Lower lobe of right lung (tissue), 2 donors: Measurements from ENCODE around the gene LTBP1. TPM values are rescaled to one million over a fixed set of nuclear protein-coding genes. Genes with fewer than 3 reads are reported as not detected.

Source experiments
- ATAC-seq, 2 donors: fragments of 200-7000 bp; cut with Tn5 transposase; one replicate each; pipeline ENCODE4 v1.9.1; 2020 to 2022; ENCODE audit warnings: mild to moderate bottlenecking in 2 of 2, moderate library complexity in 2 of 2
- DNase-seq: peaks from one replicate; pipeline ENCODE4 v3.0.0-alpha.2; 2020
- H3K27ac ChIP-seq: fragments of 200-600 bp; one replicate; pipeline ENCODE4 v1.8.0; 2022
- H3K27me3 ChIP-seq: fragments of 200-600 bp; one replicate; pipeline ENCODE4 v1.8.0; 2022; ENCODE audit warnings: low read depth
- H3K36me3 ChIP-seq: fragments of 200-600 bp; one replicate; pipeline ENCODE4 v1.8.0; 2022; ENCODE audit warnings: mild to moderate bottlenecking
- H3K4me1 ChIP-seq: fragments of 200-600 bp; one replicate; pipeline ENCODE4 v1.8.0; 2022
- H3K4me3 ChIP-seq: fragments of 200-600 bp; one replicate; pipeline ENCODE4 v1.8.0; 2022; ENCODE audit warnings: mild to moderate bottlenecking
- H3K9me3 ChIP-seq: fragments of 200-600 bp; one replicate; pipeline ENCODE4 v1.8.0; 2022
- intact Hi-C: fragments of 100-400 bp; cut with DNase I; formaldehyde crosslinking; loops from one replicate; pipeline ENCODE4 v1.11.0; 2022
- long read RNA-seq: library from polyadenylated mRNA; unstranded; transcript quantifications from one replicate; pipeline ENCODE4 v2.0.0, GENCODE V29; 2021
- total RNA-seq: library from RNA; stranded (reverse); fragmentation: NEBNext Ultra II Directional; extraction: Animal tissue kit (Norgen Biotek cat#: 25700); gene quantifications from one replicate; pipeline ENCODE4 v1.2.1, GENCODE V29; 2021
- TF ChIP-seq, protein P1 (sequence below): fragments of 200-600 bp; IDR thresholded peaks from one replicate; pipeline ENCODE4 v1.8.0; 2022; ENCODE audit warnings: antibody characterized with exemption, mild to moderate bottlenecking
- donor health status: DM: no; HTN: yes; CAD: no; lungs with severe emphysema.

Gene LTBP1, protein sequence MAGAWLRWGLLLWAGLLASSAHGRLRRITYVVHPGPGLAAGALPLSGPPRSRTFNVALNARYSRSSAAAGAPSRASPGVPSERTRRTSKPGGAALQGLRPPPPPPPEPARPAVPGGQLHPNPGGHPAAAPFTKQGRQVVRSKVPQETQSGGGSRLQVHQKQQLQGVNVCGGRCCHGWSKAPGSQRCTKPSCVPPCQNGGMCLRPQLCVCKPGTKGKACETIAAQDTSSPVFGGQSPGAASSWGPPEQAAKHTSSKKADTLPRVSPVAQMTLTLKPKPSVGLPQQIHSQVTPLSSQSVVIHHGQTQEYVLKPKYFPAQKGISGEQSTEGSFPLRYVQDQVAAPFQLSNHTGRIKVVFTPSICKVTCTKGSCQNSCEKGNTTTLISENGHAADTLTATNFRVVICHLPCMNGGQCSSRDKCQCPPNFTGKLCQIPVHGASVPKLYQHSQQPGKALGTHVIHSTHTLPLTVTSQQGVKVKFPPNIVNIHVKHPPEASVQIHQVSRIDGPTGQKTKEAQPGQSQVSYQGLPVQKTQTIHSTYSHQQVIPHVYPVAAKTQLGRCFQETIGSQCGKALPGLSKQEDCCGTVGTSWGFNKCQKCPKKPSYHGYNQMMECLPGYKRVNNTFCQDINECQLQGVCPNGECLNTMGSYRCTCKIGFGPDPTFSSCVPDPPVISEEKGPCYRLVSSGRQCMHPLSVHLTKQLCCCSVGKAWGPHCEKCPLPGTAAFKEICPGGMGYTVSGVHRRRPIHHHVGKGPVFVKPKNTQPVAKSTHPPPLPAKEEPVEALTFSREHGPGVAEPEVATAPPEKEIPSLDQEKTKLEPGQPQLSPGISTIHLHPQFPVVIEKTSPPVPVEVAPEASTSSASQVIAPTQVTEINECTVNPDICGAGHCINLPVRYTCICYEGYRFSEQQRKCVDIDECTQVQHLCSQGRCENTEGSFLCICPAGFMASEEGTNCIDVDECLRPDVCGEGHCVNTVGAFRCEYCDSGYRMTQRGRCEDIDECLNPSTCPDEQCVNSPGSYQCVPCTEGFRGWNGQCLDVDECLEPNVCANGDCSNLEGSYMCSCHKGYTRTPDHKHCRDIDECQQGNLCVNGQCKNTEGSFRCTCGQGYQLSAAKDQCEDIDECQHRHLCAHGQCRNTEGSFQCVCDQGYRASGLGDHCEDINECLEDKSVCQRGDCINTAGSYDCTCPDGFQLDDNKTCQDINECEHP (N-terminal part only)
- 34.7 TPM for total RNA-seq
- long read RNA-seq, partial matches to known transcripts, result 15 of 23 reads
- long read RNA-seq, other reads (novel, unspliced or antisense), result 8 of 23 reads

DNA sequence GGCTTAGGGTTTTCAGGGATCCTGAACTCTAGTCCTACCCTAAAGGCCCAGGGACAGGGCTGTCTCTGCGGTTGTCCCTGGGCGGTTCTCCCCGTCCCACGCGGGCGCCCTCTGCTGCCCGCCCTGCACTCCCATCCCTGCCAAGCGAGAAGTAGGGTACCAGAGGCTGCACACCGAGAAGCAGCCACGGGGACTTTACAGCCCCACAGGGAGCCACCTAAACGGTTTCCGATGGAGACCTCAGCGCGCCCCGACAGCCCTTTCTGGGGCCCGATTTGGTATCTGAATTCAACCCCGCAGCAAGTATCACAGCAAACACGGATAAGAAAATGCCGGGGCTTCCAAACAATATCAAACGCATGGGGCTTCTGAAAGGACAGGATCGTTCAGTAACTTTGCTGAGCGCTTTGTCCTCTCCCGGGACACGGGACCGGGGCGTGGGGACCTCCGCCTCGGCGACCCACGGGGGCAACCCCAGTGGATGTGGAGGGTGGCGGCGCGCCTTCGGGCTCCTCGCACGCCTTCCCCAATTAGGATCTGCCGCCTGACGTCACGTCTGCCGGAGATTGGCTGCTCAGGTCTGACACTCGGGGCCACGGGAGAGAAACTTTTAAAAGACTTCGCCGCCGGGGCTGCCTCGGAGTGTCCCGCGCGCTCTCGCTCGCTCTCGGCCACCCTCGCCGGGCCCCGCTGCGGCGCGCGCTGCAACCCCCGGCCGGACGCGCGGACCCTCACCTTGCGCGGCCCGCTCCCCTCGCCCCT, at the start of gene LTBP1:
Gene LTBP1, plus strand, starts transcription at position 640 of the 762 bp plus-strand sequence. CDS start 372 bp downstream, outside the sequence.
- intact Hi-C loops, result no loop called here
- Histone ChIP-seq H3K4me1 (peaks cover 3% of the 10 kb centered on the region), H3K36me3 (no peaks in the 10 kb centered on the region), H3K27me3 (peaks cover 18% of the 10 kb centered on the region), H3K27ac (peak within 1 kb of the TSS; percentile 36), H3K9me3 (no peaks in the 10 kb centered on the region), H3K4me3 (peak within 1 kb of the TSS; percentile 76)
- TF ChIP-seq, protein P1, sequence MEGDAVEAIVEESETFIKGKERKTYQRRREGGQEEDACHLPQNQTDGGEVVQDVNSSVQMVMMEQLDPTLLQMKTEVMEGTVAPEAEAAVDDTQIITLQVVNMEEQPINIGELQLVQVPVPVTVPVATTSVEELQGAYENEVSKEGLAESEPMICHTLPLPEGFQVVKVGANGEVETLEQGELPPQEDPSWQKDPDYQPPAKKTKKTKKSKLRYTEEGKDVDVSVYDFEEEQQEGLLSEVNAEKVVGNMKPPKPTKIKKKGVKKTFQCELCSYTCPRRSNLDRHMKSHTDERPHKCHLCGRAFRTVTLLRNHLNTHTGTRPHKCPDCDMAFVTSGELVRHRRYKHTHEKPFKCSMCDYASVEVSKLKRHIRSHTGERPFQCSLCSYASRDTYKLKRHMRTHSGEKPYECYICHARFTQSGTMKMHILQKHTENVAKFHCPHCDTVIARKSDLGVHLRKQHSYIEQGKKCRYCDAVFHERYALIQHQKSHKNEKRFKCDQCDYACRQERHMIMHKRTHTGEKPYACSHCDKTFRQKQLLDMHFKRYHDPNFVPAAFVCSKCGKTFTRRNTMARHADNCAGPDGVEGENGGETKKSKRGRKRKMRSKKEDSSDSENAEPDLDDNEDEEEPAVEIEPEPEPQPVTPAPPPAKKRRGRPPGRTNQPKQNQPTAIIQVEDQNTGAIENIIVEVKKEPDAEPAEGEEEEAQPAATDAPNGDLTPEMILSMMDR, result peak; percentile 72
- peak; percentile 89 to 93 for ATAC-seq
- peak; percentile 69 for DNase-seq

DNA sequence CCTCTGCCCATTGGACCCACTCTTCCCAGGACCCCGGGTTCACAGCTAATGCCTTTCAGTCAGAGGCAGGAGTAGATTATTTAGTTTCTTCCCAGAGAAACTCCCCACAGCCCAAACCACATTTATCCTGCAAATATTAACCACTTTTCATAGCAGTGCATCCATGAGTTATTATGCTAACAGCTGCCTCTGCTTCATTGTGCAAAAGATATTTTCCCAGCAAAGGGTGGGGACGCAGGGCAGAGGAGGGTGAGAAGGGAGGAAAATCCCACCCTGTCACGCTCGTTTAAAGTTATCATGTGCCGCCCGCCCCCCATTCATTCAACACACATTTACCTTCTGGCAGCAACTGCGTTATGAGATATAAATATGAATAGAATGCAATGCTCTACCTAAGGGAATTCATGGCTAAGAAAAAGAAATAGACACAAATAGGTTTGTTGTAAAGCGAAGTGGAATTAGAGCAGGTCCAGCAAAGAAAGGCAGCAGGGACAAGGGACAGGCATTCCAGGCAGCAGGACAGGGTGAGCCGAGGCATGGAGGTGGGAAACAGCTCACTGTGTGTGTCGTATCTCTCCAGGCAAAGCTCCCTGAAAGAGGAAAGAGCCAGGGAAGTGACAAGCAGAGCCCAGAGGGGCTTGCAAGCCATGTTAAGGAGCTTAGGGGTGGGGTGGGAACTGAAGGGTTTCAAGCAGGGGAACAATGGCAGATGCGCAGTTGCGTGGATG, 46.3 kb upstream of the LTBP1 start:
- TF ChIP-seq, protein P1, result no peak
- no peaks in the 10 kb centered on the region for H3K27me3 ChIP-seq
- DNase-seq, result no peak
- intact Hi-C loops, result no loop called here
- no peak overlapping the region for H3K27ac ChIP-seq
- no peaks in the 10 kb centered on the region for H3K36me3 ChIP-seq
- no peaks in the 10 kb centered on the region for H3K9me3 ChIP-seq
- H3K4me3 ChIP-seq, result no peak overlapping the region
- ATAC-seq, result no peak
- H3K4me1 ChIP-seq, result no peaks in the 10 kb centered on the region

DNA sequence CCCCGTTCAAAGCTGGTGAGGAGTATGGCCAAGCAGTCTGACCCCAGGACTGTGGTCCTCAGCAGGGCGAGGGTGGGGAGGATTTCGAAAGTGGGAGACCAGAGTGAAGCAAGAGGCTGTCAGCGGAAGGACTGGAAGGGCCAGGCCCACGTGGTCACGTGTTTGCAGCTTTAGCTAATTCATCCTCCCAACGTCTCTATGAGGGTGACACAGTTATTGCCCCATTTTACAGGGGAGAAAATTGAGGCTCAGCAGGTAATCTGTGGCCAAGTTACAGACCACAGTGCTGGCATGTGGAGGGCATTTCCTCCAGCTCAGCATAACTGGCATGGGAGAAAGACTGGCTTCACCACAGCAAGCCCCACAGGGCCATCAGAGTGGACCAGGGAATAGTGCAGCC, 45.4 kb upstream of the LTBP1 start:
- intact Hi-C loops, result no loop called here
- no peaks in the 10 kb centered on the region for H3K9me3 ChIP-seq
- no peaks in the 10 kb centered on the region for H3K27me3 ChIP-seq
- DNase-seq (no peak), ATAC-seq (no peak)
- no peaks in the 10 kb centered on the region for H3K4me1 ChIP-seq
- H3K36me3 ChIP-seq, result no peaks in the 10 kb centered on the region
- TF ChIP-seq, protein P1, result no peak
- no peak overlapping the region for H3K27ac ChIP-seq
- no peak overlapping the region for H3K4me3 ChIP-seq

DNA sequence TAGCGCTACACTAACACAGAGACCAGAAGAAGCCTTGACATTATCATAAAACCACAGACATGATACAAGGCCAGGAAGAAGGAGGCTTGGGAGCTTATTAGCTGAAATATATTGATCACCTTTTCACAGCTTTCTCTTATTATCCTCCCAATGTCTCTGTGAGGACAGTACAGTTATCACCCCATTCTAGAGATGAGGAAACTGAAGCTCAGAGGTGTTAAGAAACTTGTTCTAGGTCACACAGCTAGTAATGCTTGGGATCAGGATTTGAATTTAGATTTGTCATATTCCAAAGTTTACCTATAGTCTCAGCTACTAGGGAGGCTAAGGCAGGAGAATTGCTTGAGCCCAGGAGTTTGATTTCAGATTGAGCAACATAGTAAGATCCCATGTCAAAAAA, 44.6 kb upstream of the LTBP1 start:
- Histone ChIP-seq H3K36me3 (no peaks in the 10 kb centered on the region), H3K9me3 (no peaks in the 10 kb centered on the region), H3K4me1 (no peaks in the 10 kb centered on the region), H3K27ac (no peak overlapping the region), H3K4me3 (no peak overlapping the region), H3K27me3 (no peaks in the 10 kb centered on the region)
- DNase-seq, result no peak
- ATAC-seq, result no peak
- intact Hi-C loops, result no loop called here
- TF ChIP-seq, protein P1, result no peak
